ENCODE data around the gene GATD1. TPM values are rescaled to one million over a fixed set of nuclear protein-coding genes. Genes with fewer than 3 reads are reported as not detected.

The GATD1 gene
- total RNA-seq, 2 donors from 2014 or later, result 31.9 to 34.4 TPM

GRCh38 chr11:808427-809286, 31.4 kb upstream of the GATD1 start:
- H3K4me1 Mint-ChIP-seq (ENCODE audit: low read depth), result peaks cover 46% of the 10 kb centered on the region
- no peak for ATAC-seq (replicated peaks in 1 of 2)

GRCh38 chr11:804599-804964, 27.3 kb upstream of the GATD1 start:
- peak overlapping the region; percentile 28 for H3K27ac Mint-ChIP-seq
- peak overlapping the region; percentile 85 for H3K4me3 Mint-ChIP-seq
- no peaks in the 10 kb centered on the region for H3K27me3 Mint-ChIP-seq (ENCODE audit: low read depth)
- H3K9me3 Mint-ChIP-seq, result no peaks in the 10 kb centered on the region
- H3K4me1 Mint-ChIP-seq (ENCODE audit: low read depth), result peaks cover 19% of the 10 kb centered on the region
- no peak for ATAC-seq (replicated peaks in 1 of 2)
- H3K36me3 Mint-ChIP-seq (ENCODE audit: insufficient read depth in 2 of 2), result peaks cover 0 to 2% of the 10 kb centered on the region in 2 donors
- no peak for DNase-seq

More at GRCh38 chr11:808427-809286, 31.4 kb upstream of the GATD1 start:
- Mint-ChIP-seq H3K27ac (peak overlapping the region; percentile 97), H3K27me3 (ENCODE audit: low read depth) (no peaks in the 10 kb centered on the region), H3K4me3 (peak overlapping the region; percentile 90 to 98), H3K36me3 (ENCODE audit: insufficient read depth in 2 of 2) (peaks cover 5 to 12% of the 10 kb centered on the region in 2 donors), H3K9me3 (no peaks in the 10 kb centered on the region)
- peak; percentile 46 to 48 for DNase-seq

- Mint-ChIP-seq H3K27ac (no peak overlapping the region), H3K9me3 (no peaks in the 10 kb centered on the region)
Observed at GRCh38 chr11:803770-804598, 26.7 kb upstream of the GATD1 start.

GRCh38 chr11:803467-803742, 26.1 kb upstream of the GATD1 start:
- peak overlapping the region; percentile 85 for H3K4me3 Mint-ChIP-seq
- no peaks in the 10 kb centered on the region for H3K27me3 Mint-ChIP-seq (ENCODE audit: low read depth)
- peaks cover 0 to 2% of the 10 kb centered on the region in 2 donors for H3K36me3 Mint-ChIP-seq (ENCODE audit: insufficient read depth in 2 of 2)

More at GRCh38 chr11:803770-804598, 26.7 kb upstream of the GATD1 start:
- Mint-ChIP-seq H3K36me3 (ENCODE audit: insufficient read depth in 2 of 2) (peaks cover 0 to 2% of the 10 kb centered on the region in 2 donors), H3K27me3 (ENCODE audit: low read depth) (no peaks in the 10 kb centered on the region), H3K4me3 (peak overlapping the region; percentile 85), H3K4me1 (ENCODE audit: low read depth) (peaks cover 17% of the 10 kb centered on the region)
- ATAC-seq (replicated peaks in 1 of 2), result no peak
- no peak for DNase-seq

GRCh38 chr11:802693-803466, 25.6 kb upstream of the GATD1 start:
- Mint-ChIP-seq H3K4me1 (ENCODE audit: low read depth) (peaks cover 6% of the 10 kb centered on the region), H3K9me3 (no peaks in the 10 kb centered on the region), H3K27me3 (ENCODE audit: low read depth) (no peaks in the 10 kb centered on the region), H3K4me3 (peak overlapping the region; percentile 53 to 85), H3K27ac (no peak overlapping the region), H3K36me3 (ENCODE audit: insufficient read depth in 2 of 2) (peaks cover 0 to 2% of the 10 kb centered on the region in 2 donors)
- DNase-seq (no peak), ATAC-seq (replicated peaks in 1 of 2) (no peak)

More at GRCh38 chr11:803467-803742, 26.1 kb upstream of the GATD1 start:
- Mint-ChIP-seq H3K4me1 (ENCODE audit: low read depth) (peaks cover 11% of the 10 kb centered on the region), H3K27ac (no peak overlapping the region), H3K9me3 (no peaks in the 10 kb centered on the region)
- DNase-seq, result no peak
- ATAC-seq (replicated peaks in 1 of 2), result no peak

- no peak for DNase-seq
- Mint-ChIP-seq H3K27me3 (ENCODE audit: low read depth) (no peaks in the 10 kb centered on the region), H3K36me3 (ENCODE audit: insufficient read depth in 2 of 2) (peaks cover 0 to 2% of the 10 kb centered on the region in 2 donors), H3K4me1 (ENCODE audit: low read depth) (peaks cover 3% of the 10 kb centered on the region), H3K4me3 (no peak overlapping the region), H3K27ac (no peak overlapping the region), H3K9me3 (no peaks in the 10 kb centered on the region)
- no peak for ATAC-seq (replicated peaks in 1 of 2)
Observed at GRCh38 chr11:802018-802617, 24.8 kb upstream of the GATD1 start.

- no peak overlapping the region for H3K27ac Mint-ChIP-seq
- H3K36me3 Mint-ChIP-seq (ENCODE audit: insufficient read depth in 2 of 2), result peaks cover 0 to 2% of the 10 kb centered on the region in 2 donors
- H3K4me1 Mint-ChIP-seq (ENCODE audit: low read depth), result peaks cover 12% of the 10 kb centered on the region
- H3K27me3 Mint-ChIP-seq (ENCODE audit: low read depth), result no peaks in the 10 kb centered on the region
- ATAC-seq (replicated peaks in 1 of 2) (no peak), DNase-seq (no peak)
- H3K9me3 Mint-ChIP-seq, result no peaks in the 10 kb centered on the region
- peak overlapping the region in 1 of 2 donors; percentile 29 for H3K4me3 Mint-ChIP-seq
Observed at GRCh38 chr11:801097-801780, 24.0 kb upstream of the GATD1 start.

GRCh38 chr11:800473-800872, 23.2 kb upstream of the GATD1 start:
- ATAC-seq (replicated peaks in 1 of 2) (no peak), DNase-seq (no peak)
- Mint-ChIP-seq H3K4me3 (no peak overlapping the region), H3K4me1 (ENCODE audit: low read depth) (peaks cover 17% of the 10 kb centered on the region), H3K27ac (no peak overlapping the region), H3K9me3 (no peaks in the 10 kb centered on the region), H3K27me3 (ENCODE audit: low read depth) (no peaks in the 10 kb centered on the region), H3K36me3 (ENCODE audit: insufficient read depth in 2 of 2) (peaks cover 0 to 2% of the 10 kb centered on the region in 2 donors)

- ATAC-seq (replicated peaks in 1 of 2), result no peak
- Mint-ChIP-seq H3K4me1 (ENCODE audit: low read depth) (peaks cover 17% of the 10 kb centered on the region), H3K9me3 (no peaks in the 10 kb centered on the region), H3K27me3 (ENCODE audit: low read depth) (no peaks in the 10 kb centered on the region), H3K36me3 (ENCODE audit: insufficient read depth in 2 of 2) (peaks cover 0 to 2% of the 10 kb centered on the region in 2 donors), H3K4me3 (no peak overlapping the region), H3K27ac (no peak overlapping the region)
- DNase-seq, result no peak
Observed at GRCh38 chr11:799641-800316, 22.5 kb upstream of the GATD1 start.

- peaks cover 17% of the 10 kb centered on the region for H3K4me1 Mint-ChIP-seq (ENCODE audit: low read depth)
- no peaks in the 10 kb centered on the region for H3K9me3 Mint-ChIP-seq
- DNase-seq (peak; percentile 90 to 93), ATAC-seq (replicated peaks in 1 of 2) (peak; percentile 60 to 61)
- H3K4me3 Mint-ChIP-seq, result peak within 1 kb of the TSS; percentile 78 to 97
- peaks cover 0 to 2% of the 10 kb centered on the region in 2 donors for H3K36me3 Mint-ChIP-seq (ENCODE audit: insufficient read depth in 2 of 2)
- H3K27ac Mint-ChIP-seq, result peak within 1 kb of the TSS; percentile 78
- no peaks in the 10 kb centered on the region for H3K27me3 Mint-ChIP-seq (ENCODE audit: low read depth)
Observed at GRCh38 chr11:798093-798713, 20.9 kb upstream of the GATD1 start, which contains the start of gene SLC25A22. Gene SLC25A22 (minus strand): TSS chr11:798281. CDS start chr11:795006, 3,275 bp downstream.

- H3K4me1 Mint-ChIP-seq (ENCODE audit: low read depth), result peaks cover 17% of the 10 kb centered on the region
- H3K9me3 Mint-ChIP-seq, result no peaks in the 10 kb centered on the region
Observed at GRCh38 chr11:797296-798092, 20.2 kb upstream of the GATD1 start.

More at GRCh38 chr11:797296-798092, 20.2 kb upstream of the GATD1 start:
- peaks cover 0 to 2% of the 10 kb centered on the region in 2 donors for H3K36me3 Mint-ChIP-seq (ENCODE audit: insufficient read depth in 2 of 2)
- ATAC-seq (replicated peaks in 1 of 2), result peak; percentile 50 to 52
- no peaks in the 10 kb centered on the region for H3K27me3 Mint-ChIP-seq (ENCODE audit: low read depth)
- H3K27ac Mint-ChIP-seq, result peak overlapping the region; percentile 78
- DNase-seq, result peak; percentile 78 to 83
- peak overlapping the region; percentile 78 to 97 for H3K4me3 Mint-ChIP-seq

Measured in activated T-cell treated with anti-CD3 and anti-CD28 coated beads, Interleukin-2, amount 50 U/mL, for 72 hours (primary cell).